Superior temporal gyrus (tissue), 1 donor: ENCODE data around the gene SRPRB.
A peak's percentile ranks its signal among the peaks of the same experiment; 100 is the strongest.

Experiments
- DNase-seq: peaks from one replicate; pipeline ENCODE4 v3.0.0-alpha.2; 2016; ENCODE audit errors: extremely low spot score

SRPRB gene

GRCh38 chr3:133840767-133841166, 35.2 kb downstream of the SRPRB start:
- no peak for DNase-seq

GRCh38 chr3:133841196-133841595, 35.6 kb downstream of the SRPRB start:
- DNase-seq: no peak

DNA sequence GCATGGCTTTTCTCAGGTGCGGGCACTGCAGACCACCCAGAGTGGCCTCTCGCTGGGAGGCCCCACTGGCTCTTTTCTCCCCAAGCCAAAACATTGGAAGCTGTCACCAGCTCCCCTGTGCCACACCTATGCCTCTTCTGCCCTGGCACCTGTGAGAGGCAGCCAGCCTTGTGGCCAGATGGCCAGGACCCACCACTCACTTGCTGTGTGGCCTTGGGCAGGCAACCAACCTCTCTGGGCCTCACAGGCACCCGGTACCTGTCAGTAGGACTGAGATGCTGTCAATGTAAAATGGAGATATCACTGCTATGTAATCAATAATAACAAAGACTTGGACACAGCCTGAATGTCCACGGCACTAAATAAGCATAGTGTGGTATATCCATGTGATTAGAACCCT, 36.5 kb downstream of the SRPRB start:
- DNase-seq: no peak

GRCh38 chr3:133843634-133844033, 38.0 kb downstream of the SRPRB start:
- DNase-seq: no peak

- DNase-seq: no peak
Observed at GRCh38 chr3:133845127-133845526, 39.5 kb downstream of the SRPRB start.

GRCh38 chr3:133849346-133849745, 43.7 kb downstream of the SRPRB start:
- no peak for DNase-seq

DNA sequence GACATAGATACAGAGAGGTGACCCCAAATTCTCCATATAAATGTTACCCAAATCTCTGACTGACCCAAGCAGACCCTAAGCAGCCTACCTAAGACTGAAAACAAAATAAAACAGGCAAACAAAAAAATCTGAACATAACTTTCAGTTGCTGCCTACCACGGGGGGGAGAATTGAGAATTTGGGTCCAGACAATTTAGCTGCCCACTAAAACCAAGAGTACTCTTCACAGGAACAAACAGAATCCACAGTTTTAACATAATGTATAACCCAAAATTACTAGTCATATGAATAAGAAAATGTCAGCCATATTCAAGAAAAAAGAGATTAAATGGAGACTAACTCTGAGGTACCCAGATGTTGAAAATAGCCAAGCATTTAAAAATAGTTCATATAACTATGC, 44.4 kb downstream of the SRPRB start:
- no peak for DNase-seq

DNA sequence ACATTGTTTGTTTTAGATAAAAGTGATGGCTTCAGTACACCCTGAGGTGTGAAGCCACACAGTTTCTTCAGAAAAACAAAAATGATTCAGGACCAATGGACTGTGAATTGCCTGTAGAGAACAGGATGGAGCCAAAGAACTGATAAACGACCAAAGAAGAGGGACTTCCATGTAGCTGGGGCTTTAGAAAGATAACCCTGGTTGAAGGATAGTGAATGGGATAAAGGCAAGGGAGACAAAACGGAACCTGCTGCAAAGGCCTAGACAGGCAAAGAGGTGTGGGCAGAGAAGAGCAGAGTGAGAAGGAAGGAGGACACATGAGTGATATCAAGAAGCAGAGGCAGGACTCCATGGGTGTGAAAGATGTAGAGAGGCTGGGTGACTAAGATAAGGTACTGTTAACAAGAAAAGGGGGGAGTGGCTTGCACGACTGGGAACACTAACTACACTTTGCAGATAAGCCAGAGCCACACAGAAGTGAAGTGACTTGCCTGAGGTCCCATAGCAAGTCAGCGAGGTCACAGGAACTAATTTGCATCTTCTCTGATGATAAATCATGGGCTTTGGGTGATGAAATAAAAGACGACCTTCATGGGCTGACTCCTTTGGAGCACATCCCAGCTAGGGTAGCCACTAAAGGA, 45.8 kb downstream of the SRPRB start:
- no peak for DNase-seq

DNA sequence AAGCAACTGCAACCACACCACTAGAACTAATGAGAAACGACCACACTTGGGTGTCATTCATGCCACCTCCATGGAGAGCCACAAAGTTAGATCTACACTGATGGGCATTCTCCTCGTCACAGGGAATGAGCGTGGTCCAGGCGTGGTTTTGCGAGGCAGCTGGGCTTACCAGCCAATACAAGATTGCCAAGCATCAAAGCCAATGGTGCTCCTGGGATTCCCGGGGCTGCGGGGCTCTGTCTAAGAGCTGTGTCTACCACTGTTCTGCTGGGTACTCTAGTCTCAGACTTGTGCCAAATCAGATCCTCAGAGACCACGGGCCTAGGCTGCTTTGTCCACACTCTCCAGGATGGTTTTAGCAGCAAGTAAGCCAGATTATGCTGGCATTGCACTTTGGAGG, 46.3 kb downstream of the SRPRB start:
- no peak for DNase-seq

- no peak for DNase-seq
Observed at GRCh38 chr3:133853063-133853924, 47.7 kb downstream of the SRPRB start.

- no peak for DNase-seq
Observed at GRCh38 chr3:133853925-133854227, 48.3 kb downstream of the SRPRB start.

DNA sequence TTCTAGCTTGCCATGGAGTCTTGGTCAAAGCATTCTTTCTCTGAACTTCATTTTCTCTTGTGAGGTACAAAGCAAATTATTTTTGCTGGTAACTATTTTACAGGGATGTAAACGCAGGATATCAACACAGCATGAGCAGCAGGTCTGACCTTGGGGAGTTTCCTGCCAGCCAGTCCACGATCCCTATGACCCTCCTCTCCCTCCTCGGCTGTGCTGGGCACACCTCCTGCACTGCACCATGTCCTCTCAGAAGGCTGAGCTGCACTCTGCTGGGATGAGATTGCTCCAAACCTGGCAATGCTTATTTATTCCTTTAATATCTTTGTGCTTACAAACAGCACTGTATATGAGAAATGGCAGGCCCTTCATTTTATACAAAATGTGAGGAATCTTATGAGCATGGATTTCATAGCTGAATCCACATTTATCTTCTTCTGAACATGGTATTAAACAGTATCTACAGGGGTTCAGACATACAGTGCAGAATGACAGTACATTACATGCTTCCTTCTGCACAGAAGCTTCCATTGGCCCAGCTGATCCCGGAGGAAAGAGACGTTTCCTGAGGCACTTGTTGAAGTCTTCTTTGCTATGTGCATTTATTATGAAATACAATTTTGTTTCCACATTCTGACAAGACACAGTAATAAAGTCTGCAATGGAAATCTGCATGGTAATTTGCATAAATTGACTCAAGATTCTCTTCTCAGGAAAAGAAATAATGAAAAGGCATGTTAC, 48.8 kb downstream of the SRPRB start:
- DNase-seq: no peak

GRCh38 chr3:133855002-133855370, 49.4 kb downstream of the SRPRB start:
- peak; percentile 48 for DNase-seq

- no peak for DNase-seq
Observed at GRCh38 chr3:133855772-133856171, 50.2 kb downstream of the SRPRB start.

DNA sequence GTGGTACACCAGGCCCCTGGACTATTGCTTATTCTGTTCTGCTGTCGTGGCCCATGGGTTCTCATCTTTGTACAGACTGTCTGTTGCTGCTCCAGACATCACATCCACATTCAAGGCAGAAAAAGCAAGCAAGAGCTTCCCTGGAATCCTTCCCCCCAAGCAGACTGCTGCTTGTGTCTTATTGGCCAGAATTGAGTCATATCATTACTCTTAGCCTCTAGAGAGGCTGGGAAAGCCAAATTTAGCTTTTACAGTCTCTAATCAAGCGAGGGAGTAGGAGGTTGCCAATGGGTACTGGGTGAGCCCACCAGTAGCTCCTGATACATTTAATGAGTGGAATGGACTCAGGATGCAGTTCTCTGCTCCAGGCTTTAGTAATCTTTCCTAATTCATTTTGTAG, 50.7 kb downstream of the SRPRB start:
- no peak for DNase-seq

- no peak for DNase-seq
Observed at GRCh38 chr3:133857767-133858166, 52.2 kb downstream of the SRPRB start.

DNA sequence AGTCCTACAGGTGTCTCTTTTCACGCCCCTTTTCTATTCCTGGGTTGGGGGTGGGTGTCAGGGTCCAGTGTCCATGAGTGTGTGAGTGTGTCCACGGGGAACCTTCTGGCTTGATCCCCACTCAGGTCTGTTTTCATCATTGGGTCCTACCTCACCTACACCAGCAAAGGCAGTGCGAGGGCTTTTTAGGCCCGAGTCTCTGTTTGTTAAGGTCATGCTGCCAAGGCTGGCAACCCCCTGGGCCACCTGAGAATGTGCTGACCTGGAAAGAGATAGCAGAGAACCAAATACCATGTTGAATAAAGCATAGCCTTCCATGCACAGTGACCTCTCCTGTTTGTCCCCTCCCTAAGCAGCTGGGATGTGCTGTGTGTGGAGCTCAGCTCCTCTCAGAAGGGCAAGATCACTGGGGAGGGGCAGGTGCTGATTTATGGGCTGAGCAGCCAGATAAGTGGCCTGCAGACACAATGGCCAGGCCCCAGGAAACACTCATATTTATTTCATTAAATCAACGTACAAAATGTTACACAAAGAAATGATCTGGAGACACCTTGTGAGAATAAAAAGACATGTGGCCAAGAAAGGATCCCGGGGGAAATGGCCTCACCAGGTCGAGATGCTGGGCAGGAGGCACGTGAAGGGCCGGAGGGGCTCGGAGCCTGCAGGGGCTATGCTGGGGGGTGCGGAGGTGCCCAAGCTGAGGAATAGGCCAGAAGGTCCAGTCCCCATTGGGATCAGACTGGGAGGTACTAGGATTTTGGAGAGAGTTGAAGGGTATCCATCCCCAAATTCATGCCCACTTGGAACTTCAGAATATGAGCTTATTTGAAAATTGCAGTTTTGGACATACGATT, 54.0 kb downstream of the SRPRB start:
- DNase-seq: no peak

DNA sequence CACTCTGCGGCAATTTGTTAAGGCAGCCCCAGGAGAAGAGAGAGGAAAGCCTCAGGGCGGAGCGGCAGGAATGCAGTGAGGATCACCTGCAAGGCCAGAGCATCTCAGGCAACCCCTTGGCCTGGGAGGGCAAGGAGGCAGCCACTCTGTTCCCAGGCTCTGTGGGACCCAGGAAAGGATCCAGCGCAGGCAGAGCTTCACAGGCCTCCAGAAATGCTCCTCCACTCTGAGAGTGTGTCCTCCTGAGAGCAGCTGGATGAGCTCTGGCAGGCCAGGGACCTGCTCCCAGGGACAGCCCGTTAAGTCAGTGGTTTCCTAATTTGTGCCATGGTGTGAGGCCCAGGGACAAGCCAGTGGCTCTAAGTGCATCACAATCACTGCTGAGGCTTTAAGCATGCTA, 54.9 kb downstream of the SRPRB start:
- DNase-seq: no peak

DNA sequence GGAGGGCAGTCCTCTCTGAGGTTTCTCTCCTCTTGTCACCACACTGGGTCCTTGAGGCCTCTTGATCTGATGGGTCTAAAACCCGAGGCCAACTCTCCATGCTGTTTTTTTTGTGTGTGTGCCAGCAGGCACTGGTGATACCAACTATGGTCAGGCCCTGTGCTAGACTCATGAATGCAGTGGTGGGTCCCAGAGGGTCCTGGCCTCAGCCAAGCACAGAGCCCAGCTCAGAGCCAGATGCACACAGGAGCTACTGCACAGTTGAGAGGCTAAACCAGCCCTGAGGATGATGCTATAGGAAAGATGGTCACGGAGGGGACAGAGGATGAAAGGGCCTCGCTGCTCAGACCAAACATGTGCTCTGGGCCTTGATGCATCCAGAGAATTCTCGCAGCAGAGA, 56.5 kb downstream of the SRPRB start:
- DNase-seq: no peak

- DNase-seq: no peak
Observed at GRCh38 chr3:133863911-133864310, 58.3 kb downstream of the SRPRB start.

- DNase-seq: no peak
Observed at GRCh38 chr3:133864616-133865015, 59.0 kb downstream of the SRPRB start.
